Fibroblast of skin of right biceps (primary cell): ENCODE results near the gene AHNAK2.
"Not testable (repeated sequence)": the region's sequence is repeated elsewhere in the genome, so short reads cannot be mapped to it uniquely, and the experiment has no call there.

ENCODE experiments used
- DNase-seq: peaks from one replicate; pipeline ENCODE4 v3.0.0-alpha.2; 2013

Gene AHNAK2

DNA sequence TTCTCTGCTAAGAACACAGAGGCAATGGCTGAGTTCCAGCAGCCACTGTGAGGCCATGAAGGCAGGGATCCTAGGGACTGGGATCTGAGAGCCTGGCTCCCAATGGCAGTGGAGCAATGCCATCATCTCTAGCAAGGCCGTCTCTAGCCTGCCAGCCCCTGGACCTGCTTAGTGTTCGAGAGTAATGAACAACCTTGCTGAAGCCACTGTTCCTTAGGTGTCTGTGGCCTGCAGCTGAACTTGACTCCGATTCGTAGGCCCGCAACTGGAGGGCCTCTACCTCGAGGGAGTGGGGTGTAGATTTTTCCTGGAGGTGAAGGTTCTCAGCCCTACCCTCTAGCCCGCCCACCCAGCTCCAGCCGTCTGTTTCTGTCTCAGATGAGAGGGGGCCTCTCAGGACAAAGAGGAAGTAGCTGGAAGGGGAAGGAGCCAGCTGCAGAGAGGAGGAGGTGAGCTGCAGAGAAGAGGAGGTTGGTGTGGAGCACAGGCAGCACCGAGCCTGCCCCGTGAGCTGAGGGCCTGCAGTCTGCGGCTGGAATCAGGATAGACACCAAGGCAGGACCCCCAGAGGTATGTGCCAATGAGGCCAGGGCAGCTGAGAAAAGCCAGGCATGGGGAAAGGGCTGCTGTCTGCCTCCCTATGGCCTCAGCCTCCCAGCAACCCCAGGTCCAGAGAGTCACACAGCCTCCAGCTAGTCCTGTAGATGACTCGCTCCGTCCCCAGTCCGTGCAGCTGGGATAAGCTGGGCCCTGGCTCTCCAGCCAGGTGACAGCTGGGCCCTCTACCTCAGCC, 53.6 kb downstream of the AHNAK2 start, which contains the start of gene PLD4:
Gene PLD4 (plus strand): TSS at position 459 of the 793 bp plus-strand sequence. CDS start 2,262 bp downstream, outside the sequence.
- DNase-seq: no peak

DNA sequence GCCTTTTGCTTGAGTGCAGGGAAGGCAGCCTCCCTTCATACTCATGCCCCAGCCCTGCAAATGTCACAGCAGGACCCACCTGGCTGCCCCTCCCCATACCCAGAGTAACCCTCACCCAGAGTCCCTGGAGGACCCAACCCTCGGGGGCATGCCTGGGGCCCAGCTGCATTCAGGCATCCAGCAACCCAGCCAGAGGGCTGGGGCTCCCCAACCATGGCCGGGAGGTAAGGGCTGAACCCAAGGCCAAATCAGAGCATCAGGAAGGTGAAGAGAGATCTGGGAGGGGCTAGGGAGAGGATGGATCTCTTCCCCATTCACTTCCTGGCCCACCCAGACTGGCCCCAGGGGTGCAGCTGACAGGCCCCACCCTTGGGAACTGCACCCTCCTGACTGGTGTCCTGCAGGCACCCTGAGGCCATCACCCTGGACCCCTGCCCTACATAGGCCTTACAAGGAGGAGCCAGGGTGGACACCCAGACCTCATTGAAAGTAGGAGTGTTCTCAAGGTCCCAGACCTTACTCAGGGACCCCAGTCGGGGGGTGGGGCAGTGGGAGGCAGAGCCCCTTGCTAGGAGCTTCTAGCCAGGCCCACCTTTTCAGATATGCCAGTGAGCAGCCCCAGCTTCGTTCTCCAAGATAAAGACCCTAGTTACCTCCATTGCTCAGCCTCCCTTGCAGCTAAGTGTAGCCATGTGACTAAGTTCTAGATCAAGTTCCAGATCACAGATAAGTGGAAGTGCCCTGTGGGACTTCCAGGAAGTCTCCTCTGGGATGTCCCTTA, 54.3 kb downstream of the AHNAK2 start:
- no peak for DNase-seq

DNA sequence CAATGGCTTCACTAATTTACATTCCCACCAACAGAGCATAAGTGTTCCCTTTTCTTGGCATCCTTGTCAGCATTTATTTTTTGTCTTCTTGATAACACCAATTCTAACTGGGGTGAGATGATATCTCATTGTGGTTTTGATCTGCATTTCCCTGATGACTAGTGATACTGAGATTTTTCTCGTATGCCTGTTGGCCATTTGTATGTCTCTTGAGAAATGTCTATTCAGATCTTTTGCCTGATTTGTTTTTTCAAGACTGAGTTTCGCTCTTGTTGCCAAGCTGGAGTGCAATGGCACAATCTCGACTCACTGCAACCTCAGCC, 58.2 kb downstream of the AHNAK2 start:
- no peak for DNase-seq

DNA sequence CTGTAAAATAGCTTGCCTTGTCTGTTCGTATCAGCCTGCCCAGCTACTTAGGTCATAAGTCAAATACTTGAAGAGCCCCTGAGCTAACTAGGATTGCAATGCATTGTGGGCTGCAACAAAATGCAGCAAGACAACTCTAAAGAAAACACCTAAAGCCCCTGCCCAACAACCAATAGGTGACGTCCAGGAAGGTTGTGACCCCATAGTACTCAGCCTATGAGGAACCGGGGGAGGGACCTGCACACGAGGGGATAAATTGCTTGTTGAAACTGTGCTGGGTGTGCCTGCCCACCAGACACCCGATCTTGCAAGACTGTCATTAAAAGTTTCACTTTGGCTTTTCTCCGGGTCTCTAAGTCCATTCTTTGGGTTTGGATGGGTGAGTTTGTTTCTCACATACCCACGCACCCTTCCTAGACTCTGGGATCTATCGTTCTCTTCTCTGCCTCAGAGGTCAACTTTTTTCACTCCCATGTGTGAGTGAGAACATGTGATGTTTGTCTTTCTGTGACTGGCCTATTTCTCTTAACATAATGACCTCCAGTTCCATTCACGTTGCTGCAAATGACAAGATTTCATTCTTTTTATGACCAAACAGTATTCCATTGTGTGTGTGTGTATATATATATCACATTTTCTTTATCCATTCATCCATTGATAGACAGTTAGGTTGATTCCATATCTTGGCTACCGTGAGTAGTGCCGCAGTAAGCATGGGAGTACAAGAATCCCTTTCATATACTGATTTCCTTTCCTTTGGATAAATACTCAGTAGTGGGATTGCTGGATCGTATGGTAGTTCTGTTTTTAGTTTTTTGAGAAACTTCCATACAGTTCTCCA, 58.8 kb downstream of the AHNAK2 start:
- DNase-seq: not testable (repeated sequence)

DNA sequence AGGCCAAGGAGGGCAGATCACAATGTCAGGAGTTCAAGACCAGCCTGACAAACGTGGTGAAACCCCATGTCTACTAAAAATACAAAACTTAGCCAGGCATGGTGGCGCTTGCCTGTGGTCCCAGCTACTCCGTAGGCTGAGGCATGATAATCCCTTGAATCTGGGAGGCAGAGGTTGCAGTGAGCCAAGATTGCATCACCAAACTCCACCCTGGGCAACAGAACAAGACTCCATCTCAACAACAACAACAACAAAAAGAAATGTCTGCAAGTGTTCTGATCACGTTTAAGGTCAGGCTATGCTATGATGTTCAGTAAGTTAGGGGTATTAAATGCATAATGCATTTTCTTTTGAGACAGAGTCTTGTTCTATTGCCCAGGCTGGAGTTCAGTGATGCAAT, 60.2 kb downstream of the AHNAK2 start:
- no peak for DNase-seq

DNA sequence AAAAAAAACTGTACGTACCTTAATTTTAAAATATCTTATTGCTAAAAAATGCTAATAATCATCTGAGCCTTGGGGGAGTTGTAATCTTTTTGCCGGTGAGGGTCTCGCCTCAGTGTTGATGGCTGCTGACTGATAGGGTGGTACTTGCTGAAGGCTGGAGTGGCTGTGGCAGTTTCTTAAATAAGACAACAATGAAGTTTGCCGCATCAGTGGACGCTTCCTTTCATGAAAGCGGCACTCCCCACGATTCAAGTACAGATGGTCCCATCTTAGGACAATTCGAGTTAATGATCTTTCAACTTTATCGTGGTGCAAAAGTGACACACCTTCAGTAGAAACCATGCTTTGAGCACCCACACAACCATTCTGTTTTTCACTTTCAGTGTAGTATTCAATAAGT, 61.1 kb downstream of the AHNAK2 start:
- no peak for DNase-seq

DNA sequence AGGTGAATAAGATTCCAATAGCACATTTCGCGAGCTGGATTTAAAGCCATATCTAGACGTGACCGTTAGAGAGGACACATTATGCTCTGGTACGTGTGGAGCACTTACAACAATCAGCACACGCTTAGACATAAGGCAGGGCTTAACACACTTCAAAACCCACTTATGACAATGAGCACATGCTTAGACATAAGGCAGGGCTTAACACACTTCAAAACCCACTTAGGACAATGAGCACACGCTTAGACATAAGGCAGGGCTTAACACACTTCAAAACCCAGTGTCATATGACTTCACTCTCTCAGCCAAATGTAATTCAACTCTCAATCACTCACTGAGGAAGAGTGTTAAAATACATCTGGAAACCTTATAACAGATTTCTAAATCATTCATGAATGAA, 64.7 kb downstream of the AHNAK2 start:
- DNase-seq: no peak

DNA sequence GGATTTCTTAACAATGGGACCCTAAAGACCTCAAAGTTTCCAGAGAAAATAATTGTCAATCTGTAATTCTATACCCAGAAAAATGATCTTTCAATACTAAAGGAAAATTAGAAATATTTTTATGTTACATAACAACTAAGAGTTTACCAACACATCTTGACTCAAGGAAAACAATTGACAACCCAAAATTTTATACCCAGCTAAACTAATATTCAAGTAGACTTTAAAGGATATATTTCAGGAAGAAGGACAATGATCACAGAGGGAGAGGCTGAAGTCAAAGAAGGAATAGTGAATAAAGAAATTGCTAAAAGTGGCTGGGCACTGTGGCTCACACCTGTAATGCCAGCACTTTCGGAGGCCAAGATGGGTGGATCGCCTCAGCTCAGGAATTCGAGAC, 66.1 kb downstream of the AHNAK2 start:
- DNase-seq: no peak

DNA sequence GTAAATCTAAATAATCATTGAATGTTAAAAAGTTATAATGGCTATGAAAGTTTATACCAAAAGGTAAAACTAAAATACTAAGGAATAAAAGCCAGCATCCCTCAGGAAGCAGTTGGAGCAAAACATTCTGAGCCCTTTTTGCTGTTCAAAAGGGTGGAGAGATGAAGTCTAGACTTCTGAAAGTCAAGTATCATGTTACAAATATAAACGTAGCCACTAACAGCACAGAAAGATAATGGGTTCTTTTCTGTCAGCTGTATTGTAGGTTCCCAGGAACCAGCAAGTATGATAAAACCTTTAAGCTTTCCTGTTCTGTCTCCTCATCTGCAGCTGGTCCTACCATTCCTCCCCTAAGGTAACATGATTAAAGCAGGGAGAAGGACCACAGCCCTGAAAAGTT, 69.9 kb downstream of the AHNAK2 start:
- no peak for DNase-seq

DNA sequence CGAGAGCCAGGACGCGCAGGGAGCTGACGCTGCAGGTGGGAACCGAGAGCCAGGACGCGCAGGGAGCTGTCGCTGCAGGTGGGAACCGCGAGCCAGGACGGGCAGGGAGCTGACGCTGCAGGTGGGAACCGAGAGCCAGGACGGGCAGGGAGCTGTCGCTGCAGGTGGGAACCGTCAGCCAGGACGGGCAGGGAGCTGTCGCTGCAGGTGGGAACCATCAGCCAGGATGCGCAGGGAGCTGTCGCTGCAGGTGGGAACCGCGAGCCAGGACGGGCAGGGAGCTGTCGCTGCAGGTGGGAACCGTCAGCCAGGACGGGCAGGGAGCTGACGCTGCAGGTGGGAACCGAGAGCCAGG, 72.6 kb downstream of the AHNAK2 start:
- not testable (repeated sequence) for DNase-seq

DNA sequence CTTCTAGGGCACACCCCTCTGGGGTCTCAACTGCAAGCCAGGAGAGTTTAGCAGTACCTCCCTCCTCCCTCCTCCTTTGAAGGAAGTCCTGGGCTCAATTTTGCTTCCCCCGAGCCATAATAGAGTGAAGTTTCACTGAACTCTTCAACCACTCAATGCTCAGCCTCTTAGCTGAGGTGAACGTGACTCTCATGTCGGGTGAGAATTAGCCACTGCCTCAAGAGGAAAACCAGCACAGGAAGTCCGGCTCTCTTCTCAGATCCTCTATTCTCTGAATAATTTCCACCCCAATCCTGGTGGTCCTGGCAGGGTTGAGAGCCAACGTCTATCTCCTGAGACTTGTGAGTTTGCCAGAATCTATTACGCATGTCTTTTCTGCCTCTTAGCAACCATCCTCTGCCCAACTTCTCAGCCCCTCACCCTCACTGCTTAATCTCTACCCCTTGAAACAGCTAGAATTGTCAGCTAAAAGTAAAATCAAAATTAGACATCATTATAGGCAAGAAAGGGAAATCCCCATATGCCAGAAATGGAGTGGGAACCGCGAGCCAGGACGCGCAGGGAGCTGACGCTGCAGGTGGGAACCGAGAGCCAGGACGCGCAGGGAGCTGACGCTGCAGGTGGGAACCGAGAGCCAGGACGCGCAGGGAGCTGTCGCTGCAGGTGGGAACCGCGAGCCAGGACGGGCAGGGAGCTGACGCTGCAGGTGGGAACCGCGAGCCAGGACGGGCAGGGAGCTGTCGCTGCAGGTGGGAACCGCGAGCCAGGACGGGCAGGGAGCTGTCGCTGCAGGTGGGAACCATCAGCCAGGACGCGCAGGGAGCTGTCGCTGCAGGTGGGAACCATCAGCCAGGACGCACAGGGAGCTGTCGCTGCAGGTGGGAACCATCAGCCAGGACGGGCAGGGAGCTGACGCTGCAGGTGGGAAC, 73.3 kb downstream of the AHNAK2 start:
- not testable (repeated sequence) for DNase-seq

DNA sequence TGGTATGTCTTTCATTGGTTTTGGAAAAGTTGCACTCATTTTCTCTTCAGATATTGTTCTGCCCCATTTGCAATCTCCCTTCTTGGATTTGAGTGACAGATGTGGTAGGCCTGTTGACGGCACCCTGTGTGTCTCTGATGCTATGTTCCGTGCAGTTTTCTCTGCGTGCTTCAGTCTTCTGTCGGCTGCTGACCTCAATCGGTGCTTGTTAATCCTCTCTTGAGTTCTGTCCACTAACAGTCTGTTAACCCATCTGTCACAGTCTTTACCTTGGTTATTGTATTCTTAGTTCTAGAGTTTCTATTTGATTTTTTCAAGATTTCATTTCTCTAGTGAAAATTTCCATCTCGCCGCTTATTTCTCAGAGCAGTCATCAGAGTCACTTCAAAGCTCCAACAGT, 74.2 kb downstream of the AHNAK2 start:
- no peak for DNase-seq

DNA sequence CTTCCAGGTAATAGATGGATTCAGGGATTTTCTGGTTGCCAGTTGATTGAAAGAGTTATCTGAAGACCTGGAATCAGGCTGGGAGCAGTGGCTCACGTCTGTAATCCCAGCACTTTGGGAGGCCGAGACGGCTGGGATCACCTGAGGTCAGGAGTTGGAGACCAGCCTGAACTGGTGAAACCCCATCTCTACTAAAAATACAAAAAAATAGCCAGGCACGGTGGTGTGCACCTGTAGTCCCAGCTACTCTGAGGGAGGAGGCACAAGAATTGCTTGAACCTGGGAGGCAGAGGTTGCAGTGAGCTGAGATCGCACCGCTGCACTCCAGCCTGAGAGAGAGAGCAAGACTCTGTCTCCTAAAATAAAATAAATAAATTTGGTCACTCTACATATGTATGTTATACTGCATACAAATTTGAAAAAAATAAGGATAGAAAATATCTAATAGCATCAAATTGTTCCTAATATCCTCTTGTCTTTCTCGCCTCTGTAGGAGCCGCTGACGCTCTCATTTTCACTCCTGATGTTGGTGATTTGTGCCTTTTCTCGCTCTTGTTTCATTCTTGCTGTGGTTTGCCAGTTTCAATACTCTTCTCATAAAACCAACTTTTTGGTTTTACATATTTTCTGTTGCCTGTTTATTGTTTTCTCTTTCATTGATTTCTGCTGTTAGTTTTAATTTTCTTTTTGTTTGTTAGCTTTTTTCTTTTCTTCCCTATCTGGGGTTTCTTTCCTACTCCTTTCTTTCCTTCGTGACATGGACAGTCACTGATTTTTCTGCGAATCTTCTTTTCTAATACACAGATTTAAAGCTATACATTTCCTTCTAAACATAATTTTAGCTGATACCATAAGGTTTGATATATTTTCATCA, 77.3 kb downstream of the AHNAK2 start:
- no peak for DNase-seq

DNA sequence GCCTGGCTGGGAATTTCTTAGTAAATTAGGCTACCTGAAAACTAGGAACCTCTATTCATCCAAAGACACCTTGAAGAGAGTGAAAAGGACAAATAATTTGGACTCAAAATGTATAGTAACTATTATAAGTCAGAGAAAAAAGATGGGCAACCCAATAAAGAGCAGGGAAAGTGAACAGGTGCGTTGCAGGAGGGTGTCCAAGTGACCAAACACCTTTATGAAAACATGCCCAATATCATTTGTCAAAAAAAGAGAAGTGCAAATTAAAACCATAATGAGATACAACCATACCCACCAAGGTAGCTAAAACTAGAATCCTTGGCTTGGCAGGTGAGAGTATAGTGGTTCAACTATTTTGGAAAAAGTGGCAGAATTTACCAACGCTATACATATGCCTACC, 78.4 kb downstream of the AHNAK2 start:
- DNase-seq: no peak

DNA sequence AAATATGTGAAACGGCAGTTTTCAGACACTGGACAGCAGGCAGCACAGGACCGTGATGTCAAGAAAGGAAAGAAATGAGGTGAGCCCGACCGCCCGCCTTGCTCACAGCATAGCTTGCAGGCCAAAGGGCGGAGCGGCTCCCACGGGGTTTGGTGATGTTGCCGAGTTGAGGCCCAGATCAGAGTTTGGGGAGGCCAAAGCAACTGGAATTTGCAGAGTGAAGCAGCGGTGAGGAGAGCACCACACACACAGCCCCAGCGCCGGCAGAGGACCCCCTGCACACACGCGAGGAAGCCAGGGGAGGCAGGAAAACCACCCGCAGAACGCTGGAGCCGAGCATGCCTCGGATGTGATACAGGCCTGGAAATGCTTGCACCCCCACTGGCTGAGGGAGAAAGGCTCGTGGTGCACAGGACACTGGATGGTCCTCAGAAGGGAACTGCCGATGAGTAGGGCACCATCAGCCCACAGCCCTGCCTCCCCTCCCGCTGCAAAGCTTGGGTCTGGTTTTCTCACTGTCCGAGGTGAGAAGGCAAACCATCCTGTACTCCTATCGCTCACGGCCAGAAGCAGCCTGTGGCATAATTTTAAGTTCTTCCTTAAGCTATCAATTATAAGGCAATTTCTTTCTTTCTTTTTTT, 79.2 kb downstream of the AHNAK2 start:
- DNase-seq: peak; percentile 19

DNA sequence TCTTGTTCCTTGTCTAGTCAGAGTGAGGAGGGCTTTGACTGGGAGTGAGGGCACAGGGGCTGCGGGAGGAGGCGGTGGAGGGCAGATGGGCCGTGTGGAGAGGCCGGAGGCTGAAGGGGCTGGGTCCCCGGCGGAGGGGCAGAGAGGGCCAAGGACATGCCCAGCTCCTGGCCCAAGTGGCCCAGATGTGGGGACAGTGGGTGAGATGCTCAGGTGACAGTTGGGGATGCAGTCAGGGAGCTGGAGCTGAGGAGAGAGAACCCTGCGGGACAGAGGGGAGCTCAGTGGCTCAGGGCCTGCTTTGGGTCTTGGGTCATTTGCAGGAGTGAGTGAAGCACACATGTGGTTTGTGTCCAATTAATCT, 80.0 kb downstream of the AHNAK2 start:
- no peak for DNase-seq

DNA sequence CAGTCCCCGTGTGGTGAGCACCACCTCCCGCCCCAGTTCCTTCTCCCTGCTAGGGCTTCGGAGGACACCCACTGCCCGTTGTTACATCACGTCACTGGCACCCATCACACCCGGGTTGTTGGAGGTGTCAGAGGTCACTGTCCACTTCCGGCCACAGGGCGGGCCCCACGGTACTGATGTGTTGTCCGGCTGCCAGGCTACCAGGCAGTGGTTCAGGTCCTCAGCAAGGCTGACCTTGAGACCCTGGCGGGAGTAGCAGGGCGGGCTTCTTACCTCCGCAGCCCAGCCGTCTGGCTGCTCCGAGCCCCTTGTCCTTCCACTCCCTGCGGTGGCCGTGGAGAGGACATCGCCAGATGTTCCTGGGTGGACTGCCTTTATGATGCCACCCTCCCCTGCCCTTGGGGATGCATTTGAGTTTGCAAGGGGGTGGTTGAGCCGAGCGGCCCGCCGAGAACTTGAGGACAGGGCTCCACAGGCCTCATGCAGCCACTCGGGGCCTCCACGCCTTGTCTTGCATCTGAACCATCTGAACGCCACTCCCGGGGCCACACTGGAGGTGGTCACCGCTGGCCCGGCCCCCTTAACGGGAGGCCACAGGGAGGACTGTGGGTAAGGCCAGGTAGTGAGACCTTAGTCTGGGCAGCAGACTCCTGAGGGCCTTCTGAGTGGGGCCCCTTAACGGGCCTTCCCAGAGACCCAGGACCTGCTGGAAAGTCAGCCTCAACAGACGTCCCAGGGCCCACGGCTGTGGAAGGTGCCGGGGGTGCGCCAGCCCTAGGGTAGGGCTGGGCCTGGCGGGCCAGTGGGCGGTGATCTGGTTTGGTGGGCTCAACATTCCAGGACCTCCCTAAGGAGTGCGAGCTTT, 80.6 kb downstream of the AHNAK2 start:
- no peak for DNase-seq

DNA sequence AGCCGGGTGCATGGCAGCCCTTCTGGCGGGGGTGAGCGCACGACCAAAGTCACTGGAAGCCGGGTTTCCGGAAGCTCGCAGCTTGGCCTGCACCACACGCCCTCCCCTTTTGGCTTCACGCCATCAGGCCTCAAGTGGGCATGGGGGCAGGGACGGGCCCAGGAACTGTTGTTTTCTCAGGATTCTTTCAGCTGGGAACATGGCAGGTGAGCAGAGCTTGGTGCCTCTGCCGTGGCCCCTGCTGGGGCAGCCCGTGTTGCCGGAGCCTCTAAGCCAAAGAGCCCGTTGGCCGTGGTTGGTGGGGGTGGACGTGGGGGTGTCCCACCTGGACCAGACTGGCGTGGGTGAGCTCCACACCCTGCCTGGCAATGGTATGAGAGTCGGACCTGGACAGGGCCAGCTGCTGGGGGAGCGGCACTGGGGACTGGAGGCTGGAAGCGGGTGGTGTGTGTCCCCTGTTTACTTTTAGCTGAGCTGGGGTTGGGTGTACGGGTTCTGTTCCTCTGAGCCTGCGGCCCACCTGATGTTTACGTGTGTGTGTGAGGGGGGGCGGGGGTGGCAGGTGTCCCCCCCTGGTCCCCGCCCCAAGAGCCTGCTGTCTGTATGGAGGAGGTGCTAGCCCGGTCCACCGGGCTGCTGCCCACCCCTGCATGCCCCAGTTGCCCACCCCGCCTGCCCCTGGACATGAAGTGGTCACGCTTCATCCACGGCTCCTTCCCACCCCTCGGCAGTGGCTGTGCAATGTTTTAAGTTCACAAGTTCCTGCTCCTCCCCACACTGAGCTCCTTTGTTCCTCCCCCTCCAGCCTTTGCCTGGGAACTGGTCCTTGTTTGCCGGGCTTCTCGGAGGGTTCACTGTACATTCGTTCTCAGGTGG, 82.2 kb downstream of the AHNAK2 start:
- DNase-seq: peak; percentile 15
